ENCODE measurements around the gene LAIR1.

LAIR1 gene, protein sequence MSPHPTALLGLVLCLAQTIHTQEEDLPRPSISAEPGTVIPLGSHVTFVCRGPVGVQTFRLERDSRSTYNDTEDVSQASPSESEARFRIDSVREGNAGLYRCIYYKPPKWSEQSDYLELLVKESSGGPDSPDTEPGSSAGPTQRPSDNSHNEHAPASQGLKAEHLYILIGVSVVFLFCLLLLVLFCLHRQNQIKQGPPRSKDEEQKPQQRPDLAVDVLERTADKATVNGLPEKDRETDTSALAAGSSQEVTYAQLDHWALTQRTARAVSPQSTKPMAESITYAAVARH

DNA sequence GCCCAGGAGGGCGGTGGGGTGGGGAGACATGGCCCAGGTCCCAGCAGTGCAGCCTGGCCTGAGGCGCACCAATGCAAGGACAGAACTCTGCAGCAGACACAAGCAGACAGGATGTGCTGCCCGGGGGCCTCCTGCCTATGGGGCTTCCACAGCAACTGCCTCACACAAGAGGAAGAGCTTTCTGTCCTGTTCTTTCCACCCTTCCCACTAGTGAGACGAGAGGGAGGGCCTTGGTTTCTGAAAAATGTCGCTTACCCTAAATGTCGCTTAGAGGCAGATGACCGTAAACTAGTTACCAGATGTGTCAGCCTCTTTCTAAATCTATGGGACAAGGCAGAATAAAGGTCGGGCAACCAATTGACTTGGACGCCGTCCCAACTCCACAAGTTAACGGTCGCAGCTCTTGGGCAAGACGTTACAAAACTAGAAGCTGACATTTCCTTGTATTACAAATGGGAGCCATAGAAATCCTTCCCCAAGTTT lies at the start of gene LAIR1:
LAIR1 (minus strand) TSS at position 157 of the 483 bp plus-strand sequence; CDS start at position 30, 127 bp downstream.
- peak; percentile 89 for ATAC-seq
- Mint-ChIP-seq H3K36me3 (no peaks in the 10 kb centered on the region), H3K27ac (peak within 1 kb of the TSS; percentile 98), H3K4me1 (peaks cover 69% of the 10 kb centered on the region), H3K9me3 (no peaks in the 10 kb centered on the region), H3K4me3 (peak within 1 kb of the TSS; percentile 89)
- peak; percentile 35 to 67 for DNase-seq (ENCODE audit: low spot score in 2 of 2)

DNA sequence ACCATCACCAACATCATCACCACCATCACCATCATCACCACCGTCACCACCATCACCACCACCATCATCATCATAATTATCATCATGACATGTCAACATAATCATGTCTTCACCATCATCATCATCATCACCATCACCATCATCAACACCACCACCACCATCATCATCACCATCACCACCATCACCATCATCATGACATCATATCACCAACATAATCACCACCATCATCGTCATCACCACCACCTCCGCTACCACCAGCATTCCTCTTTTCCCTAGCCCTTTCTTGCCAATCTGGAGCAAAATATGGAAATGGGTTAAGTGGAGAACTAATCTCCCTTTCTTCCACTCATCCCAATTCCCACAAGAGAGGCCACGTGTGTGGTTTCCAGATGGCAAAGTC lies 49.4 kb upstream of the LAIR1 start:
- ATAC-seq (no peak), DNase-seq (ENCODE audit: low spot score in 2 of 2) (no peak)
- Mint-ChIP-seq H3K27ac (no peak overlapping the region), H3K4me3 (no peak overlapping the region), H3K36me3 (peaks cover 15% of the 10 kb centered on the region), H3K4me1 (peaks cover 29% of the 10 kb centered on the region), H3K9me3 (peaks cover 5% of the 10 kb centered on the region)

- peaks cover 15% of the 10 kb centered on the region for H3K36me3 Mint-ChIP-seq
- H3K4me1 Mint-ChIP-seq = peaks cover 22% of the 10 kb centered on the region
- no peak overlapping the region for H3K4me3 Mint-ChIP-seq
- ATAC-seq (no peak), DNase-seq (ENCODE audit: low spot score in 2 of 2) (no peak)
- H3K27ac Mint-ChIP-seq = no peak overlapping the region
- H3K9me3 Mint-ChIP-seq = peaks cover 8% of the 10 kb centered on the region
Measured at GRCh38 chr19:54412877-54413276, 48.1 kb upstream of the LAIR1 start.

GRCh38 chr19:54411033-54411432 lies 46.3 kb upstream of the LAIR1 start:
- Mint-ChIP-seq H3K27ac (no peak overlapping the region), H3K4me1 (peaks cover 10% of the 10 kb centered on the region), H3K36me3 (peaks cover 15% of the 10 kb centered on the region), H3K4me3 (no peak overlapping the region), H3K9me3 (peaks cover 8% of the 10 kb centered on the region)
- no peak for ATAC-seq
- no peak for DNase-seq (ENCODE audit: low spot score in 2 of 2)

GRCh38 chr19:54408456-54409026 lies 43.8 kb upstream of the LAIR1 start:
- Mint-ChIP-seq H3K4me3 (no peak overlapping the region), H3K27ac (peak overlapping the region; percentile 70), H3K4me1 (no peaks in the 10 kb centered on the region), H3K9me3 (peaks cover 3% of the 10 kb centered on the region), H3K36me3 (peaks cover 6% of the 10 kb centered on the region)
- DNase-seq (ENCODE audit: low spot score in 2 of 2) = no peak
- ATAC-seq = no peak

GRCh38 chr19:54407780-54408179 lies 43.0 kb upstream of the LAIR1 start:
- Mint-ChIP-seq H3K4me3 (no peak overlapping the region), H3K27ac (peak overlapping the region; percentile 70), H3K4me1 (no peaks in the 10 kb centered on the region), H3K36me3 (no peaks in the 10 kb centered on the region), H3K9me3 (peaks cover 3% of the 10 kb centered on the region)
- no peak for DNase-seq (ENCODE audit: low spot score in 2 of 2)
- no peak for ATAC-seq

DNA sequence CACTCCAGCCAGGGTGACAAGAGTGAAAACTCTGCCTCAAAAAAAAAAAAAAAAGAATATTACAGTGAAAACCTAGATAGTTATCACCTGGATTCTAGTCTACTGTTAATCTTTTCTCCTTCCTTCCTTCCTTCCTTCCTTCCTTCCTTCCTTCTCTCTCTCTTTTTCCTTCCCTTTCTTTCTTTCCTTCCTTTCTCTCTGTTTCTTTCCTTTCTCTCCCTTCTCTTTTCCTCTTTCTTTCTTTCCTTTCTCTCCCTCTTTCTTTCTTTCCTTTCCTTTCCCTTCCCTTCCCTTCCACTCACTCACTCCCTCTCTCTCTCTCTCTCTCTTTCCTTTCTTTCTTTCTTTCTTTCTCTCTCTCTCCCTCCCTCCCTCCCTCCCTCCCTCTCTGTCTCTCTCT lies 40.9 kb upstream of the LAIR1 start:
- Mint-ChIP-seq H3K9me3 (peaks cover 3% of the 10 kb centered on the region), H3K27ac (no peak overlapping the region), H3K36me3 (no peaks in the 10 kb centered on the region), H3K4me3 (no peak overlapping the region), H3K4me1 (no peaks in the 10 kb centered on the region)
- DNase-seq (ENCODE audit: low spot score in 2 of 2) (no peak), ATAC-seq (no peak)

GRCh38 chr19:54403054-54403453 lies 38.3 kb upstream of the LAIR1 start:
- Mint-ChIP-seq H3K27ac (no peak overlapping the region), H3K4me3 (no peak overlapping the region)

GRCh38 chr19:54400913-54401312 lies 36.2 kb upstream of the LAIR1 start:
- no peaks in the 10 kb centered on the region for H3K4me1 Mint-ChIP-seq
- H3K27ac Mint-ChIP-seq = no peak overlapping the region
- H3K4me3 Mint-ChIP-seq = no peak overlapping the region
- DNase-seq (ENCODE audit: low spot score in 2 of 2) (no peak), ATAC-seq (no peak)
- H3K9me3 Mint-ChIP-seq = no peaks in the 10 kb centered on the region
- H3K36me3 Mint-ChIP-seq = no peaks in the 10 kb centered on the region

More at GRCh38 chr19:54403054-54403453, 38.3 kb upstream of the LAIR1 start:
- DNase-seq (ENCODE audit: low spot score in 2 of 2) (no peak), ATAC-seq (no peak)
- H3K9me3 Mint-ChIP-seq = peaks cover under 1% of the 10 kb centered on the region
- no peaks in the 10 kb centered on the region for H3K36me3 Mint-ChIP-seq
- H3K4me1 Mint-ChIP-seq = no peaks in the 10 kb centered on the region

- H3K36me3 Mint-ChIP-seq = no peaks in the 10 kb centered on the region
- no peaks in the 10 kb centered on the region for H3K4me1 Mint-ChIP-seq
- no peak for DNase-seq (ENCODE audit: low spot score in 2 of 2)
- no peak overlapping the region for H3K4me3 Mint-ChIP-seq
- no peaks in the 10 kb centered on the region for H3K9me3 Mint-ChIP-seq
- no peak overlapping the region for H3K27ac Mint-ChIP-seq
- no peak for ATAC-seq
Measured at GRCh38 chr19:54399189-54399588, 34.5 kb upstream of the LAIR1 start.

GRCh38 chr19:54395685-54396084 lies 31.0 kb upstream of the LAIR1 start:
- H3K4me1 Mint-ChIP-seq = peaks cover 7% of the 10 kb centered on the region
- H3K36me3 Mint-ChIP-seq = no peaks in the 10 kb centered on the region
- no peak overlapping the region for H3K4me3 Mint-ChIP-seq
- H3K9me3 Mint-ChIP-seq = no peaks in the 10 kb centered on the region
- DNase-seq (ENCODE audit: low spot score in 2 of 2) (no peak), ATAC-seq (no peak)
- H3K27ac Mint-ChIP-seq = no peak overlapping the region

DNA sequence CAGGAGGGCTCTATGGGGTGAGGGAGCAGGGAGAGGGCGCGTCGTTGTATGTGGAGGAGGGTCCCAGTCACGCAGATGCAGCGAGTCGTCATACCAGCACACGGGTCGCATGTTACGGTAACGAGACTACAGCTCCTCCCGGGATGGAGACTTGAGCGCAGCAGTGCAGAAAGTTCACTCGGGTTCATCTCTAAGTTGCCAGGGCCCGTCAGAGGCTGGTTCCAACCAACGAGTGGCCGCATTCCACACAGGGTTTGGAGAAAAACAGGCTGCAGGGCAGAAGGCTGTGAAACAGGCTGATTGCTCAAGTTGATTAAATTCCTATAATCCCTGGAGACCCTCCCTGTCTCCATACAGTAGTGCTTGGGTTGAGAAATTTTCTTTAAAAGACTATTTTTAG lies 28.6 kb upstream of the LAIR1 start:
- Mint-ChIP-seq H3K4me1 (peaks cover 25% of the 10 kb centered on the region), H3K36me3 (no peaks in the 10 kb centered on the region), H3K9me3 (no peaks in the 10 kb centered on the region), H3K4me3 (no peak overlapping the region), H3K27ac (no peak overlapping the region)
- no peak for DNase-seq (ENCODE audit: low spot score in 2 of 2)
- no peak for ATAC-seq

DNA sequence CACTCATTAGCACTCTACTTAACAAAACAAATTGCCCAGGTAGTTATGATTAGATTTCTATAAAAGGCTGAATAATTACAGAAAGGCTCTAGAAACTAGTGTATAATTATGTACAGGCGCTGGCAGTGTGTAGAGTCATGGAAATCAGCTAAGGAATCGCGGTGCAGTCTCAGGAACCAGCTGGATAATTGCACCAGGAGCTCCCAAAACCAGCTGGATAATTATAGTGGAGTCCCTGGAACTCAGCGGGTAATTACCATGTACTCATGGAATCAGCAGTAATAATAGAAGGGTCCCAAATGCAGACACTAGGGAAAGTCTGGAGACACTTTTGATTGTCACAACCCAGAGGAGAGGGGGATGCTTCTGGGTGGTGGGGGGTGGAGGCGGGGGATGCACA lies 27.4 kb upstream of the LAIR1 start:
- Mint-ChIP-seq H3K4me1 (peaks cover 34% of the 10 kb centered on the region), H3K4me3 (no peak overlapping the region), H3K27ac (no peak overlapping the region), H3K9me3 (no peaks in the 10 kb centered on the region), H3K36me3 (no peaks in the 10 kb centered on the region)
- DNase-seq (ENCODE audit: low spot score in 2 of 2) = no peak
- no peak for ATAC-seq

- H3K27ac Mint-ChIP-seq = no peak overlapping the region
- DNase-seq (ENCODE audit: low spot score in 2 of 2) (no peak), ATAC-seq (no peak)
- peaks cover 34% of the 10 kb centered on the region for H3K4me1 Mint-ChIP-seq
- no peak overlapping the region for H3K4me3 Mint-ChIP-seq
- no peaks in the 10 kb centered on the region for H3K36me3 Mint-ChIP-seq
- no peaks in the 10 kb centered on the region for H3K9me3 Mint-ChIP-seq
Measured at GRCh38 chr19:54391589-54392061, 26.9 kb upstream of the LAIR1 start.

DNA sequence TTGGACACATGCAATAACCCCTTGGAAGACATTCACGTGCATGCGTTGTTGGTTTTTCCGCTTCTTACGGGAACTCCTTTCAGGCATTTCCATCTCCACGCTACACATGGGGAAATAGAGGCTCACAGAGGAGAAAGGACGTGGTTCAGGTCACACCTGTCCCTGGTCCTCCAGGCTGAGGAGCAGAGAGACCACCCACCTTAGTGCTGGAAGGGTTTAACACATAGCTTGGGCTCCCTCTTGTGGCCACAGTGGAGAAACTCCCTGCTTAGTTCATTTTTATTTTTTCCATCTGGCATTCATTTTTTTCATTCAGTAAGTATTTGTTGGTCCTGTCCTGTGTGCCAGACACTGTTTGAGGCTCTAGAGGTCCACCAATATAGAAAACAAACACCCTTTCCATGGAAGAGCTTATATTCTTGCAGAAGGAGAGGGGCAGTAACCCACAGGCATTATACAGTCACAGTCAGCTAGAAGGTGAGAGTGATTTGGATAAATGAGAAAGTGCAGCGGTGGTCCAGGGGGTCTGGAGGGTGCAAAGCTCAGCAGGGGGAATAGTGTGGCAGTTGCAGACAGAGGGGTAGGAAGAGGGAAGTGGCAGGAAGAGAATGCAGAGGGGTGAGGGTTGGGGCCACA lies 26.3 kb upstream of the LAIR1 start:
- H3K27ac Mint-ChIP-seq = peak overlapping the region; percentile 56
- ATAC-seq (peak; percentile 33), DNase-seq (ENCODE audit: low spot score in 2 of 2) (peak; percentile 42 to 72)
- no peaks in the 10 kb centered on the region for H3K9me3 Mint-ChIP-seq
- no peaks in the 10 kb centered on the region for H3K36me3 Mint-ChIP-seq
- peaks cover 34% of the 10 kb centered on the region for H3K4me1 Mint-ChIP-seq
- H3K4me3 Mint-ChIP-seq = no peak overlapping the region

GRCh38 chr19:54389553-54389952 lies 24.8 kb upstream of the LAIR1 start:
- Mint-ChIP-seq H3K4me3 (peak overlapping the region; percentile 92), H3K4me1 (peaks cover 34% of the 10 kb centered on the region), H3K36me3 (no peaks in the 10 kb centered on the region), H3K27ac (no peak overlapping the region), H3K9me3 (no peaks in the 10 kb centered on the region)
- no peak for DNase-seq (ENCODE audit: low spot score in 2 of 2)
- no peak for ATAC-seq

Data from stimulated activated effector memory CD8-positive, alpha-beta T cell treated with anti-CD3 and anti-CD28 coated beads, Interleukin-12 subunit alpha, Interleukin-12 subunit beta, amount 100 ng/mL, for 72 hours (primary cell).